Mononuclear cell (primary cell): ENCODE measurements around the gene ATP1A1. TPM values are rescaled to one million over a fixed set of nuclear protein-coding genes. Genes with fewer than 3 reads are reported as not detected.

Experiments used
- H3K27me3 ChIP-seq: 2 replicates; pipeline ENCODE4 v1.6.0; 2011; ENCODE audit warnings: low read length, control low read depth; ENCODE audit not compliant: insufficient read depth
- H3K4me1 ChIP-seq: 2 replicates; pipeline ENCODE4 v1.5.1; 2011; ENCODE audit warnings: mild to moderate bottlenecking, low read length, control low read depth; ENCODE audit not compliant: insufficient read depth
- H3K4me3 ChIP-seq: 2 replicates; pipeline ENCODE4 v1.5.1; 2011; ENCODE audit warnings: mild to moderate bottlenecking, low read length, moderate library complexity
- H3K9me3 ChIP-seq: 2 replicates; pipeline ENCODE4 v1.5.1; 2011; ENCODE audit warnings: low read depth, mild to moderate bottlenecking, control low read depth, low read length
- total RNA-seq: library from RNA; depleted of rRNA; stranded (reverse); fragments of >200 nt; gene quantifications from one replicate; pipeline ENCODE4 v1.2.3, GENCODE V29; 2012

Gene ATP1A1
- total RNA-seq, 1 donor = 173 TPM

DNA sequence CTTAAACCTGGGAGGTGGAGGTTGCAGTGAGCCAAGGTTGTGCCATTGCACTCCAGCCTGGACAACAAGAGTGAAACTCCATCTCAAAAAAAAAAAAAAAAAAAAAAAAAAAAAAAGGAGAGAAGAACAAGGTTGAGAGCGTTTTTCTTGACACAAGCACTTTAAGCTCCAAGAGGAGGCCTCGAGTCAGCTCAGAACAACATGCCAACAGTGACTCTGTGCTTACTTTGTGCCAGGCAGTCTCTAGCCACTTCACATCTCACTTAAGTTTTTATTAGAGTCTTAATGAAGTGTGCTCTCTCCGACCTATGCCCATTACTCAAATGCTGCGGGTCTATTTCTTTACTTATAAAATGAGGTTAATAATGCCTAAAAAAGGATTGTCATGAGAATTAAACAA, 13.0 kb downstream of the ATP1A1 start:
- peaks cover 12% of the 10 kb centered on the region for H3K4me1 ChIP-seq

DNA sequence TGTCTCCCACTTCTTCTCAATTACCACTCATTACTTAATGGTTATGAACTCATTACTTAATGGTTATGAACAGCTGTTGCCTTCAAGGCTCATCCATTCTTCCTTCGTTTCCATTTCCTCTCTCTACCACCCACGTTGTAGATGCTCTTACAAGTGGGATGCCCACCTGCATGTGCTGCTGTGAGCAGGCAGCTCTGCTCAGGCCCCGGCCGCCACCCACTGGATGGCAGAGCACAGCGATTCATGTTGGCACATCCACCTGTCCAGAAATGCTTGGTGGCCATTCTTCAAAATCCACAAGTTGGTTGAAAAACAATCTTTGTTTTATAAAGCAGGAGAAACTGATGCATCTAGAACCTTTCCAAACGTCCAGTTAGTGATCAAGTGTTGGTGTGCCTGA, 14.5 kb downstream of the ATP1A1 start:
- no peaks in the 10 kb centered on the region for H3K27me3 ChIP-seq
- peaks cover 4% of the 10 kb centered on the region for H3K4me1 ChIP-seq
- no peaks in the 10 kb centered on the region for H3K9me3 ChIP-seq
- H3K4me3 ChIP-seq = no peak overlapping the region

More for the DNA sequence above, 13.0 kb downstream of the ATP1A1 start:
- Histone ChIP-seq H3K9me3 (no peaks in the 10 kb centered on the region), H3K27me3 (no peaks in the 10 kb centered on the region), H3K4me3 (no peak overlapping the region)

DNA sequence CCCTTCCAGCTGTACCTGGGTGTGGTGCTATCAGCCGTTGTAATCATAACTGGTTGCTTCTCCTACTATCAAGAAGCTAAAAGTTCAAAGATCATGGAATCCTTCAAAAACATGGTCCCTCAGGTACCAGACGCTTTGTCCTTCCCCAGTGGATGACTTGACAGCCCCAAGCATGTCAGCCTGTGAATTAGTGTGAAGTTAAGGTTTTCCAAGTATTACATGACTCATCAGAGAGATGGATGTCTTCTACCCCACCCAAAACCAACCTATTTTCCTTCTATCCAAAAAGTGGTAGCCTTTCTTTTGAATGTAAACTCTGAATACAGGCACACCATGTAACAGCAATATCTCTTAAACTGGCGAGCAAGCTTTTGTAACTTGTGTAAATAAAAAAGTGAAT, 15.1 kb downstream of the ATP1A1 start:
- no peaks in the 10 kb centered on the region for H3K9me3 ChIP-seq
- H3K27me3 ChIP-seq = no peaks in the 10 kb centered on the region
- no peak overlapping the region for H3K4me3 ChIP-seq
- H3K4me1 ChIP-seq = peaks cover 4% of the 10 kb centered on the region

DNA sequence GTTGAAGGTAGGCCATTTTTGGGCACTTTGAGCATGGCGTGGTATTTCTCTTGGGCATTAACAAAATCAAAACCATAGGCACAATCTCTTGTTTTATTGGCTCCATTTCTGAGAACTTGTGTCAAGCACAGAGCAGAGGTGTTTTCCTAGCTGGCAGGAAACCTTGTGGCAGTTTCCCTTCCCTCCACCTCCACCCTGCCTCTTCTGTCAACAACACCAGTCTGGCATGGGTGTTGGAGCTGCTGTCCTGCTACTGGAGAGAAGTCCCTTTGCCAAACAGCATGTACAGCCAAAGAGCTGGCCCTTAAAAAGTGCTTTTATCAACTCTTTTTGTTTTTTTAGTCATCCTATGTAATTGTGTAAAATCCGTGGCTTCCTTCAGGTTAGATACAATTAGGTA, 16.0 kb downstream of the ATP1A1 start:
- no peak overlapping the region for H3K4me3 ChIP-seq
- H3K27me3 ChIP-seq = no peaks in the 10 kb centered on the region
- no peaks in the 10 kb centered on the region for H3K9me3 ChIP-seq
- peaks cover 4% of the 10 kb centered on the region for H3K4me1 ChIP-seq

DNA sequence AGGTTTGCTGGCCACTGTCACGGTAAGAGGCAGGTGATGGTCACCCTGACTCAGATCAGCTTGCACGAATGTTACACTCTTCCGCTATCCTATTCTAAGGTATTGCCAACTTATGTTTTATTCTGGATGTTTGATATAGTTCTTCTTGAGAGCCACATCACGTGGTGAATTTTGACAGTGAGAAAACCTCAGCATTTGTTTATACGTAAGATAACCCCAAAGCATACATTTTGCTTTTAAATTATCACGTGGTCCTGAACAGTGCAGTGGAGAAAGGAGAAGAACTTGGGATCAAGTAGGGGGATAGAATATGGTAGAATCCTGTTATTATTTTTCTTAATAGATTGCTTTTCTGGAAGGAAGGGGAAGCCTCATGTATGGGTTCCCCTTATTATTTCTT, 16.6 kb downstream of the ATP1A1 start:
- H3K27me3 ChIP-seq = no peaks in the 10 kb centered on the region
- no peak overlapping the region for H3K4me3 ChIP-seq
- peaks cover 4% of the 10 kb centered on the region for H3K4me1 ChIP-seq
- no peaks in the 10 kb centered on the region for H3K9me3 ChIP-seq

DNA sequence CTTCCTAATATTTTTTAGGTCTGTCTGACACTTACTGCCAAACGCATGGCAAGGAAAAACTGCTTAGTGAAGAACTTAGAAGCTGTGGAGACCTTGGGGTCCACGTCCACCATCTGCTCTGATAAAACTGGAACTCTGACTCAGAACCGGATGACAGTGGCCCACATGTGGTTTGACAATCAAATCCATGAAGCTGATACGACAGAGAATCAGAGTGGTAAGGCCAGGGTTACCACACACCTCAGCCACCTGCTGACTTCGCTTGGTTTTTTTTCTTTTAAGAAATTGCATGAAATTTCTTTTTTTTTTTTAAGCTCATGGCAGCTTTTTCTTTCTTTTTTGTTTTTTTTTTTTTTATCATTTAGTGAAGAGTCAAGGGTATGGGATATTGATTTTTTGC, 17.2 kb downstream of the ATP1A1 start:
- no peaks in the 10 kb centered on the region for H3K9me3 ChIP-seq
- H3K4me1 ChIP-seq = peaks cover 4% of the 10 kb centered on the region
- no peak overlapping the region for H3K4me3 ChIP-seq

DNA sequence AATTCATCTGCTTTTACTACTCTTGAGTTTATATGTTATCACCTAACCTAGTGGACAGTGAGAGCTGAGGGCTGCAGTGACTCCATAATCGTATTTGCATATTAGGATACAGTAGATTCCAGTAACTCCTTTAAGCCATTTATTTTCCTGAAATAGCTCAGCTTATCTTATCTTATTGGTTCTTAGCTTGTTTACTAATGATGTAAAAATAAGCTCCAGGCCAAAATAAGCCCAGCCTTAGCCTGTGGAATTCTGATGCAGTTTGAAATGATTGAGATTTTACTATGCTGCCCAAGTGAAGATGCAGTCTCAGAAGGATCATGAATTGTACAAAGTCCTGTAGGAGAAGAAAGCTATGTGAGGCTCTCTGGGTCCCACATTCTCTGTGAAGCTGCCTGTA, 18.1 kb downstream of the ATP1A1 start:
- no peaks in the 10 kb centered on the region for H3K27me3 ChIP-seq
- no peak overlapping the region for H3K4me3 ChIP-seq
- no peaks in the 10 kb centered on the region for H3K9me3 ChIP-seq
- peaks cover 4% of the 10 kb centered on the region for H3K4me1 ChIP-seq

More for the DNA sequence above, 17.2 kb downstream of the ATP1A1 start:
- H3K27me3 ChIP-seq = no peaks in the 10 kb centered on the region

DNA sequence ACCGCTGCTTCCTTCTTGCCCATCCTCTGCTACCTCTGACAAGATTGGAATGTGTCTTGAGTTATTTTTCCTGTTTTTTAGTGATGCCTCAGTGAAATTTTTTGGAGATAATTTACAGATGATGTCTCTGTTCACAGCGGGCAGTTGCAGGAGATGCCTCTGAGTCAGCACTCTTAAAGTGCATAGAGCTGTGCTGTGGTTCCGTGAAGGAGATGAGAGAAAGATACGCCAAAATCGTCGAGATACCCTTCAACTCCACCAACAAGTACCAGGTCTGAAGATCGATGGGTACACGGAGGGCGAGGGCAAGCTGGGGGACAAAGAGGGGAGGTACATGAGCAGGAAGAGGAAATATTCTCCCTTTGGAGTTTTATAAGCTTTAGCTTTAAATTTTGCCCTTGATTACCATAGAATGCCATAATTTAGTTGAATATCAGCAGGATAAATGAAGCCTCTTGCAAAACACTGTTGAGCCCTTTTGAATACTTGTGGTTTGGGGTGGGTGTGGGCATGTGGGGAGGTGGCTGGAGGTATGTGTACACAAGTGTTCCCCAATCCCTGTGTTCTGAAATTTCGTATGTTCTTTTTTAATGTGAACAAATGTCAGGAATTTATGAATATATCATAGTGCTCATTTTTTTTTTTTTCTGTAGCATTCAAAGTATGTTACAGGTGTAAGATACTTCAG, 19.8 kb downstream of the ATP1A1 start:
- peaks cover 4% of the 10 kb centered on the region for H3K4me1 ChIP-seq
- H3K9me3 ChIP-seq = no peaks in the 10 kb centered on the region
- H3K4me3 ChIP-seq = no peak overlapping the region

DNA sequence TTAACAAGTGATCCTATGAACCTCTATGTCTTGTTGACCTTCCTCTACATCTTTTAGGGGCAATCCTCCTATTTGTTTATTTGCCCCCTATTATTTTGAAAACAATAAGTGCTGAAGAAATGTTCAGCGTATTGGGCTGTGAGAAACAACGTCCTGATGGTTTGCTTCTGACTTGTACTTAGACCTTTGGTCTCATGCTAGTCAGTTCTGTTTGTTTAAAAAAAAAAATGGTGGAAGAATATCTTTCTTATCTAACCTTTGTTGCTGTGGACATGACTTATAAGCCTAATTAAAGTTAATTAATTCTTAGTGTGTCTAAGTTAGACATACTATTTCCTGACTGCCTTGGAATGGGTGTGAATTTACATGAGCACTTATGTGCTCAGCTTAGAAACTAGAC, 20.7 kb downstream of the ATP1A1 start:
- no peaks in the 10 kb centered on the region for H3K27me3 ChIP-seq
- peaks cover 4% of the 10 kb centered on the region for H3K4me1 ChIP-seq
- no peak overlapping the region for H3K4me3 ChIP-seq
- H3K9me3 ChIP-seq = no peaks in the 10 kb centered on the region

More for the DNA sequence above, 19.8 kb downstream of the ATP1A1 start:
- no peaks in the 10 kb centered on the region for H3K27me3 ChIP-seq

DNA sequence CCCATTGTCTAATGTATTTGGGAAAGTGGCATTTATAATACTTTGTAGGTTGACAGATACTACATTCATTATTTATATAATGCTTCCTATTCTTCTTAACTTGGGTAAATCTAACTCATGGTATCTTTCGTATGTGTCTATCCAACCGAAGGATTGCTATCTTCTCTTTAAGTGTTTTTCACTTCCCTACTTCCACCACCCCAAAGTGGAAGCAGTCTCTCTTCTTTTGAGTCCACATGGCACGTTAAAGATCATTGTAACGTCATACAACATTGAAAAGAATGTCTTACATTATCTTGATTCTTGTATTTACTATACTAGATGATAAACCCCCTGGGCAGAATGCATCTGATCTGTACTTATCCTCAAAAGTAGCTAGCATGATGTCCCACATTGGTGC, 21.2 kb downstream of the ATP1A1 start:
- no peaks in the 10 kb centered on the region for H3K9me3 ChIP-seq
- no peak overlapping the region for H3K4me3 ChIP-seq
- peaks cover 3% of the 10 kb centered on the region for H3K4me1 ChIP-seq
- no peaks in the 10 kb centered on the region for H3K27me3 ChIP-seq

DNA sequence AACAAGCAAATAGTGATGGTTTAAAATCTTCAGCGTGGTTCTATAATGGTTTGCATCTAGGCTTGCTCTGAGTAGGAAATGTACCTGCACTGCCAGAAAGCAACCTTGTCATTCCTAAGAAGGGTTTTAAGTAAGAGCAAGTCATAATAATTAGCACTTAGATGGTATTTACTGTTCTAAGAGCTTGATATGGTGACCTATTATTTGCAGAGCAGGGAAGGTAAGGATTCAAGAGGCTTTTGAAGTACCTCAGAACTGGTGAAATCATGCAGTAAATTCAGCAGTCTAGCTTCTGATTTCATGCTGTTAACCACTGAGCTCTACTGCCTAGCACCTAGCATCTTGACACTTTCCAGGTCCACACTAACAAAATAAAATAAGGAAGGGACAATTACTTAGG, 23.7 kb downstream of the ATP1A1 start:
- no peaks in the 10 kb centered on the region for H3K9me3 ChIP-seq
- no peaks in the 10 kb centered on the region for H3K27me3 ChIP-seq
- no peaks in the 10 kb centered on the region for H3K4me1 ChIP-seq
- no peak overlapping the region for H3K4me3 ChIP-seq

DNA sequence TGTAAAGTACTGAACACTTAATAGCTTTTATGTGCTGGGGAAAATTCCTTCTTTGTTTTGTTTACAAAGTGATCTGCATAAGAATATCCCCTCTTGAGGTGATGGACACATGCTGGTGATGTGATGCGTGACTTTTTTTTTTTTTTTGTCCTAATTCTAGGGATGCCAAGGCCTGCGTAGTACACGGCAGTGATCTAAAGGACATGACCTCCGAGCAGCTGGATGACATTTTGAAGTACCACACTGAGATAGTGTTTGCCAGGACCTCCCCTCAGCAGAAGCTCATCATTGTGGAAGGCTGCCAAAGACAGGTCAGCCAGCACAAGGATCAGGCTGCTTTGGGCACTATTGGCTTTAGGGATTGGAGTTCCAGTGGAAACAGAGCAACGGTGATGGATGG, 24.7 kb downstream of the ATP1A1 start:
- H3K4me3 ChIP-seq = no peak overlapping the region
- H3K9me3 ChIP-seq = no peaks in the 10 kb centered on the region
- H3K27me3 ChIP-seq = no peaks in the 10 kb centered on the region
- H3K4me1 ChIP-seq = no peaks in the 10 kb centered on the region

DNA sequence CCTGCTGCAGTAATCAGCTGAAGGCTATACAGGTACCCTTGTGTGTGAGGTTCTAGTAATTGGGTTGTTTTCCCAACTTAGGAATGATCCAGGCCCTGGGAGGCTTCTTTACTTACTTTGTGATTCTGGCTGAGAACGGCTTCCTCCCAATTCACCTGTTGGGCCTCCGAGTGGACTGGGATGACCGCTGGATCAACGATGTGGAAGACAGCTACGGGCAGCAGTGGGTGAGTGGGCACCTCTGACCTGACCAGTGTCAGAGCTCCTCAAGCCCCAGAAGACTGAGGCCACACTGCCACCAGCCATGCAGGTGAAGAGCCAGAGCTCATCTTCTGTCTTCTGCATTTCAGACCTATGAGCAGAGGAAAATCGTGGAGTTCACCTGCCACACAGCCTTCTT, 27.7 kb downstream of the ATP1A1 start:
- H3K4me3 ChIP-seq = no peak overlapping the region
- no peaks in the 10 kb centered on the region for H3K4me1 ChIP-seq
- H3K9me3 ChIP-seq = no peaks in the 10 kb centered on the region
- no peaks in the 10 kb centered on the region for H3K27me3 ChIP-seq

DNA sequence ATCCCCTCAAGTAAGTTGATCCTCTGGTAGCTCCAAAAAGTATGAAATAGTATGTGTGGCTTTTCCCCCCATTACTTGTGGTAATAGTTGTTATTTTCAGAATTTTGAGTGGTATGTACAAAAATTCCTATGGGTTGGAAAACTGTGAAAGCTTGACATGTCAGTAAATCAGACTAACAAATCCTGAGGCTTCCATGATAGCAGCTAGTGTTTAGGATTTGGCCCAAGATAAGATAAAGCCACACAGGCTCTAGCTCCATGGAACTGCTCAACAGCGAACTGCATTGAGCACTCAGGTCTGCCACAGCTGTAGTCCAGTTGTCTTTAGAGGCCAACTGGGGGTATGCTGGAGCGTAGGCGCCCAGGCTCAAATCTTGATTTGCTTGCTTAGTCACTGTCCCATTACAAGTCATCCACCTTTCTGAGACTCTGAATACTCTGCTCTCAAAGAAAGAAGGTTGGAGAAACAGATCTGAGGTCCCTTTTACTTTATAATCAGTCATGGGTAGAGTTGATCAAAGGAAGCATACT, 28.7 kb downstream of the ATP1A1 start:
- H3K27me3 ChIP-seq = no peaks in the 10 kb centered on the region
- H3K9me3 ChIP-seq = no peaks in the 10 kb centered on the region
- H3K4me3 ChIP-seq = no peak overlapping the region
- H3K4me1 ChIP-seq = no peaks in the 10 kb centered on the region

DNA sequence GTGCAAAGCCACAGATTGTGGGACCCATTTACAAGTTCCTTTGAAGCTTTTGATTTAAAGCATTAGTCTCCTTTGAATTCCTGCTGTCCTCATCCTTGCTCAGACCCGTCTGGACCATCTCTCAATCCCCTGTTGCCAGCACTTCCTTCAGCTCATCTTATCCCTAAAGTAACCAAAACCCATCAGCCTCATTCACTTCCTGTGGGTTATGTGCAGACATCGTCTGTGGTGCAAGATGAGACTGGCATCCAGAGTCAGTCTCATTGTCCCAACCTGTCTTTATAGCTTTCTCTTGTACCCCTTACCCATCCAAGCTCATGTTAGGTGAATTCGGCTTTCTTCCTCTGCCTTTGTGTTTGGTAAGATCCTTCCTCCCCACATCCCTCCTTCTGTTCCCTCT, 29.3 kb downstream of the ATP1A1 start:
- no peaks in the 10 kb centered on the region for H3K27me3 ChIP-seq
- no peaks in the 10 kb centered on the region for H3K4me1 ChIP-seq
- H3K9me3 ChIP-seq = no peaks in the 10 kb centered on the region
- no peak overlapping the region for H3K4me3 ChIP-seq

DNA sequence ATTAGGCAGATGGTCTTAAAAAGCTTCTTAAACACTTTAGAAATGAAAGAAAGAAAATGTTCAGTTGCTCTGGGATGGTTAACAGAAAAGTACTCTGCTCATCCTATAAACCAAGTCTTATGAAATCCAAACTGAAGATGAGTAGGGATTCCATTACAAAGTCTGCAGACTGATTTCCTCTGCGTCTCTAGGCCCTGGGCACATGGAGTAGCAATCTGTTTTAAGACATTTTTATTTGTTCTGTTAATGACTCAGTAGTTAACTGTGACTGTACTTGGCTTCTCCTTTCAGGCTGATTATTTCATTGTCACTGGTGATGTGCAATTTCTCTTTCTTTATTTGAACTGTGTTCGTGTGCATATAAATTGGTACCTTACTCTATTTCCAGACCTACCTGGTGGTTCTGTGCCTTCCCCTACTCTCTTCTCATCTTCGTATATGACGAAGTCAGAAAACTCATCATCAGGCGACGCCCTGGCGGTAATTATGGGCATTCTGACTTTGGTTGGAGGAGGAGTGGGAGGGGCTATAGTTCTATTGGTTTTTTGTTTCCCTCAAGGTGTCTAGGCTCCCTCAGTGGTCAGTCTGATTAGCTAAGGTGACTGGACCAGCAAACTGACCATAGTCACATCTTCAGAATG, 30.6 kb downstream of the ATP1A1 start:
- Histone ChIP-seq H3K4me3 (no peak overlapping the region), H3K4me1 (no peaks in the 10 kb centered on the region), H3K9me3 (no peaks in the 10 kb centered on the region), H3K27me3 (no peaks in the 10 kb centered on the region)
